Measurements from ENCODE around the gene MAP3K4.
"Not testable (repeated sequence)": the region's sequence is repeated elsewhere in the genome, so short reads cannot be mapped to it uniquely, and the experiment has no call there.

The MAP3K4 gene

DNA sequence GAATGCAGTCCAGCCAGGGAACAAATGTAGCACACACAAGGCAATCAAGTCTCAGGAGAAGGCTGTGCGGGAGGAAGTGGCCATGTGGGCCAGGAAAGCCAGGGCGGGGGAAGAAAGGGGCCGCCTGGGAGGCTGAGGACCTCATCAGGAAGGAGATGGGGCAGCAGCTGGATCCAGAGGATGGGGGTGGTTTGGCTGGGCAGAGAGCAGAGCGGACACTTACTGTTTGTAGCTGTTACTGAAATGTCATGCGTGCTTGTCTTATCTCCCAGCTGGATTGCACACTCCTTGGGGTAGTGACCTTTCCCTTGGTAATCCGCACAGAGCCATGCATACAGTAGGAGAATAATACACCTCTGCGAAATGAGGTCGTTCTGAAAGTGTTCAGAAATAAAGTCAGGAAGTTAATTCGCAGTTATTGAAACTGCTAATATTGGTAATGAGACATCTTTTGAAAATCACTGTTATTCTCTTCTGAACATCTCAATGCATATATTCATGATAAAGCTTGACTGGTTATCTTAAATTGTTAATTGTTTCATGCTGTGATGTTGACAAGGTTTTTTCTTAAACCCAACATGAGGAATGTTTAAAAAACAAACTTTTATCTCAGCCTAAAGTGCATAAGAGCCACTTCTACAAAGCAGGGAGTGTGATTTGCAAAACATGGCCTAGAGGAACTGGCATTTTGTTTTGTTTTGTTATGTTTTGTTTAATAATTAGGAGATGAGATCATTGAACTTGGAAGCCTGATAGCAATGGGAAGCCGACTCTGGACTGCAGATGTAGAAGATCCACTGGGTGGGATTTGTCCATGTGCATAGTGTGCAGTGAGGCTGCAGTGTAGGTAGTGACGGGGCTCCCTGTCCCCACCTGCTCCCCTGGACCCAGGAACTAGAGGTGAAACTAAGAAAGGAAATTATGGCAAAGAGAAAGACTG lies 18.0 kb upstream of the MAP3K4 start:
- TF ChIP-seq CTCF (conservative IDR thresholded peaks at IDR 0.05) (no peak), ZFX (IDR thresholded peaks at IDR 0.05) (no peak)
- no peak overlapping the region for H3K27ac ChIP-seq

DNA sequence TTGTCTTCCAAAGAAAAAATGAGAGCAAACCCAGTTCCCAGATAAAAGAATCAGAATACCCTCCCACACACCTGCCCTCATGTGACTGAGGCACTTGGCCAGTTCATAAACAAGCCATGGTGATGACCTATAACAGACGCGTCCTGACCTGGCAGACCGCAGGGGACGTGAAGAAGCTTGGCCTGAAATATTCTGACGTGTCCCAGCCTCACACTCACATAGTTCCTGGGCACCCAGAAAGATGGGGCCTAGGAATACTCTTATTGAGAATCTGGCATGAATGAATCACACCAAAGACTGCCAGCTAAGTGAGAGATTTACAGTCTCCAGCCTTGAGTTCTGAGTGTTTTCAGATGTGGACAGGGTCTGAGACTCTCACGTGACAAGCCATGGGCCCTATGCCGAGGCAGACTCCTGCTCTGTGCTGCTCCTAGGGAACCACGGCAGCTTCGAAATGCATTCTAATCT lies 17.2 kb upstream of the MAP3K4 start:
- no peak for TF ChIP-seq CTCF (conservative IDR thresholded peaks at IDR 0.05)
- no peak for TF ChIP-seq ZFX (IDR thresholded peaks at IDR 0.05)
- H3K27ac ChIP-seq: no peak overlapping the region

GRCh38 chr6:160975162-160975561 lies 16.4 kb upstream of the MAP3K4 start:
- no peak overlapping the region for H3K27ac ChIP-seq
- TF ChIP-seq CTCF (conservative IDR thresholded peaks at IDR 0.05) (no peak), ZFX (IDR thresholded peaks at IDR 0.05) (no peak)

DNA sequence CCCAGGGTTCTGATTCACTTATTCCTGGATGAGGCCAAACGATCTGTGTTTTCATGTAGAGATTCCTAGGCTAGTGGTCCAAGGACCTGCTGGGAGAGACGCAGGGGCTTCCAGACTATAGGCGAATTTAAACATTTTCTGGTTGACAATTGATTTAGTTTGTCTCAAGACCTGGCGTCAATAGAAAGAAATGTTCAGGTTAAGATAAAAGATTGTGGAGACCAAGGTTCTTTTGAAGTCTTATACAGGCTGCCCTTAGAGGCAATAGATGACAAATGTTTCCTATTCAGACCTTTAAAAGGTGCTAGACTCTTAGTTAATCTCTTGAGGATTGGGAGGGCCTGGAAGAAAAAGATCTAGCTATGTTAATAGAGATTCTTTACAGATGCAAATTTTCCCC lies 15.6 kb upstream of the MAP3K4 start:
- H3K27ac ChIP-seq: not testable (repeated sequence)

- TF ChIP-seq ZFX (IDR thresholded peaks at IDR 0.05) (no peak), CTCF (conservative IDR thresholded peaks at IDR 0.05) (no peak)
- no peak overlapping the region for H3K27ac ChIP-seq
Measured at GRCh38 chr6:160978141-160978901, 13.2 kb upstream of the MAP3K4 start.

DNA sequence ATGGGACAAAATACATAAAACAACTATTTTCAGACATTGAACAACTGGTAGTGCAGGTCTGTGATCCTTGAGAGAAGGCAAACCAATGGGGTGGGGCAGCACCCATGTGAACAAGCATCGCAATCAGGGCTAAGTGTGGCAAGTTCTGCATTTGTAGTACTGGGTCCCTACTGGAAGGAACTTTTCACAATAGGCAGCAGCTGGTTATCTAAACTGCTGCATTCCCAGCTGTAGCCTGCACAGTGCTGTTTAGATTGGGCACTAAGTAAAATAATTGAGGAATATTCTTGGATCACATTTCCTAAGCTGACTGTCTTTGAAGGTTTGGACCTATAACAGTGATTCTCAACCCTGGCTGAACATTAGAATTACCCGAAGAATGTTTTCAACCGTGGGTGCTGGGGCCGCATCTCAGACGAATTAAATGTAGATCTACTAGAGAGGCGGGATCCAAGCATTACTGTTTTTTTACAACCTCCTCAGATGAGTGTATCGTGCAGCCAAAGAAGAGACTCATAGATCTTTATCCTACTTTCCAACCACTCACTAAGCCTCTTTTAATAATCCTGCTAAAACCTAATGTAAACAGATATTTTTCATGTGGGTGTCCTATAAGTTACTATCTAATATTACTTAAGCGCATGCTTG lies 12.4 kb upstream of the MAP3K4 start:
- no peak for TF ChIP-seq ZFX (IDR thresholded peaks at IDR 0.05)
- no peak for TF ChIP-seq CTCF (conservative IDR thresholded peaks at IDR 0.05)
- no peak overlapping the region for H3K27ac ChIP-seq

DNA sequence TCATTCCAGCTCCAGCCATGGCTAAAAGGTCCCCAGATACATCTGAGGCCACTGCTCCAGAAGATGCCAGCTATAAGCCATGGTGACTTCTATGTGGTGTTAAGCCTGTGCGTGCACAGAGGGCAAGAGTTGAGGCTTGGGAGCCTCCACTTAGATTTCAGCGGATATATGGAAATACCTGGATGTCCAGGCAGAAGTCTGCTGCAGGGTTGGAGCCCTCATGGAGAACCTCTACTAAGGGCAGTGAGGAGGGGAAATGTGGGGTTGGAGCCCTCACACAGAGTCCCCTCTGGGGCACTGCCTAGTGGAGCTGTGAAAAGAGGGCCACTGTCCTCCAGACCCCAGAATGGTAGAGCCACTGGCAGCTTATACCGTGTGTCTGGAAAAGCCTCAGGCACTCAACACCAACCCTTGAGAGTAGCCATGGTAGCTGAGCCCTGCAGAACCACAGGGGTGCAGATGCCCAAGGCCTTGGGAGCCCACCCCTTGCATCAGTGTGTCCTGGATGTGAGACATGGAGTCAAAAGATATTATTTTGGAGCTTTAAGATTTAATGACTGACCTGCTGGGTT lies 8.1 kb upstream of the MAP3K4 start:
- not testable (repeated sequence) for H3K27ac ChIP-seq

DNA sequence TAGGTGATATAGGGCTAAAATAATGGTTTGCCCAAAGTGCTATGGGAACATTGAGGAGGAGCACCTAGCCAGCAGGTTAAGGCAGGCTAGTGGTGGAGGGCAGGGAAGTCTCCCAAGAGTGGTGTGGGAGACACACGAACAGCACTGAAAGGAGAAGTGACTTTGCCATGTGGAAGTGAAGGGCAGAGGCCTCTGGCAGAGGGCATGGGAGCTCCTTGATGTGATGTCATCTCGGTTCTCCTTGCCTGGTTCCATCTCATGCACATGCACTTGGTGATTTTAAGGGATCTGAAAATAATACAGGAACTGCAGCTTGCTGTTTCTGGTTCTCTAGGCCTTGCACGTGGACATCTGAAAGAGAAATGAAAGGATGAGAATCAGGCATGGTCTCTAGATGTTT lies 4.7 kb upstream of the MAP3K4 start:
- H3K27ac ChIP-seq: no peak overlapping the region
- TF ChIP-seq ZFX (IDR thresholded peaks at IDR 0.05) (no peak), CTCF (conservative IDR thresholded peaks at IDR 0.05) (no peak)
